Kidney (tissue), 14 donors: ENCODE data around the gene DYNC1I1. TPM values are rescaled to one million over a fixed set of nuclear protein-coding genes. Genes with fewer than 3 reads are reported as not detected.

Experiments
- DNase-seq, 5 donors: peaks; one replicate each; pipeline ENCODE4 v3.0.0-alpha.2; 2013 to 2020
- FAIRE-seq: peaks from 2 replicates; lab custom pipeline; 2012; peaks lifted over from hg19 to GRCh38; lab: Jason Lieb, UNC
- H3K27ac ChIP-seq, 2 donors: one replicate each; pipeline ENCODE4 v1.7.0; 2013; ENCODE audit warnings: low read depth in 2 of 2, low read length in 2 of 2, inconsistent platforms in 1 of 2
- H3K27me3 ChIP-seq: one replicate; pipeline ENCODE4 v1.7.1; 2013; ENCODE audit warnings: low read length, inconsistent platforms; ENCODE audit not compliant: control insufficient read depth, insufficient read depth
- H3K36me3 ChIP-seq, 3 donors: one replicate each; pipeline versions ENCODE4 v1.7.0 to v1.7.1; 2013; ENCODE audit warnings: low read length in 3 of 3, control low read depth in 1 of 3, inconsistent platforms in 1 of 3; ENCODE audit not compliant: insufficient read depth in 3 of 3, control insufficient read depth in 2 of 3
- H3K4me1 ChIP-seq, 3 donors: one replicate each; pipeline versions ENCODE4 v1.7.0 to v1.7.1; 2013; ENCODE audit warnings: low read length in 3 of 3, inconsistent platforms in 1 of 3, low read depth in 1 of 3; ENCODE audit not compliant: control insufficient read depth in 2 of 3, insufficient read depth in 2 of 3
- H3K4me3 ChIP-seq, 3 donors: one replicate each; pipeline versions ENCODE4 v1.7.0 to v1.8.1; 2013; ENCODE audit warnings: low read length in 3 of 3, control low read depth in 1 of 3, inconsistent platforms in 1 of 3
- H3K9ac ChIP-seq, 3 donors: one replicate each; pipeline versions ENCODE4 v1.7.0 to v1.7.1; 2013; ENCODE audit warnings: low read length in 3 of 3, control low read depth in 1 of 3, inconsistent platforms in 1 of 3
- H3K9me3 ChIP-seq, 3 donors: one replicate each; pipeline versions ENCODE4 v1.7.0 to v1.7.1; 2013; ENCODE audit warnings: low read length in 3 of 3, control low read depth in 1 of 3, inconsistent platforms in 1 of 3; ENCODE audit not compliant: control insufficient read depth in 2 of 3, insufficient read depth in 1 of 3
- CTCF ChIP-seq: IDR thresholded peaks from 3 replicates; pipeline ENCODE4 v1.5.1; 2012; ENCODE audit warnings: mild to moderate bottlenecking, moderate library complexity, borderline replicate concordance; ENCODE audit not compliant: insufficient read depth; ENCODE audit errors: extremely low read depth
- intact Hi-C: fragments of 100-400 bp; cut with DNase I; formaldehyde crosslinking; loops from one replicate; pipeline ENCODE4 v1.11.1; 2022
- polyA plus RNA-seq: library from polyadenylated mRNA; stranded (reverse); fragments of 350-450 nt; fragmentation: Illumina TruSeq; extraction: RNeasy Lipid Tissue Mini Kit (QIAGEN cat#74804); gene quantifications from one replicate; pipeline ENCODE4 v1.2.3, GENCODE V29; 2014; ENCODE audit warnings: low read depth, low replicate concordance; ENCODE audit not compliant: insufficient read depth
- total RNA-seq: library from RNA; stranded (reverse); fragmentation: NEBNext Ultra II Directional; extraction: Animal tissue kit (Norgen Biotek cat#: 25700); gene quantifications from one replicate; pipeline ENCODE4 v1.2.1, GENCODE V29; 2021
- donor health status: control.
- donor health status: control.
- donor health status: control.
- donor health status: control.
- donor health status: control.
- donor health status: DM: yes; HTN: yes; CAD: no.
- donor health status: Normal renal cell carcinoma (clear cell type).

DYNC1I1 gene
- total and polyA plus RNA-seq, 2 donors from 2014 or later: 2.3 to 2.6 TPM

- no peak overlapping the region for H3K4me3 ChIP-seq
- H3K9ac ChIP-seq: no peak overlapping the region
- DNase-seq (peak in 1 of 5 donors; percentile 25), FAIRE-seq (no peak)
- H3K9me3 ChIP-seq: no peaks in the 10 kb centered on the region
- no peaks in the 10 kb centered on the region for H3K4me1 ChIP-seq
- H3K27me3 ChIP-seq: no peaks in the 10 kb centered on the region
- no peak for TF ChIP-seq CTCF
- intact Hi-C loops: no loop called here
- H3K36me3 ChIP-seq: no peaks in the 10 kb centered on the region
- no peak overlapping the region for H3K27ac ChIP-seq
Measured at GRCh38 chr7:95730493-95731280, 41.7 kb upstream of the DYNC1I1 start.

- FAIRE-seq (no peak), DNase-seq (no peak)
- H3K9ac ChIP-seq: no peak overlapping the region
- no peaks in the 10 kb centered on the region for H3K9me3 ChIP-seq
- no peaks in the 10 kb centered on the region for H3K4me1 ChIP-seq
- no peak for TF ChIP-seq CTCF
- no peak overlapping the region for H3K27ac ChIP-seq
- no peaks in the 10 kb centered on the region for H3K36me3 ChIP-seq
- no peak overlapping the region for H3K4me3 ChIP-seq
- intact Hi-C loops: no loop called here
- H3K27me3 ChIP-seq: no peaks in the 10 kb centered on the region
Measured at GRCh38 chr7:95736635-95737034, 35.7 kb upstream of the DYNC1I1 start.

GRCh38 chr7:95737828-95738505 is 34.4 kb upstream of the DYNC1I1 start:
- TF ChIP-seq CTCF: no peak
- Histone ChIP-seq H3K27me3 (no peaks in the 10 kb centered on the region), H3K27ac (no peak overlapping the region), H3K36me3 (no peaks in the 10 kb centered on the region), H3K4me3 (no peak overlapping the region), H3K9me3 (no peaks in the 10 kb centered on the region), H3K4me1 (no peaks in the 10 kb centered on the region), H3K9ac (no peak overlapping the region)
- intact Hi-C loops: no loop called here
- FAIRE-seq (no peak), DNase-seq (peak in 1 of 5 donors; percentile 57)
